IMR-90 (cell line): ENCODE results near the gene ADTRP. TPM values are rescaled to one million over a fixed set of nuclear protein-coding genes. Genes with fewer than 3 reads are reported as not detected.
A peak's percentile ranks its signal among the peaks of the same experiment; 100 is the strongest.

Source experiments
- ATAC-seq: fragments of 200-7000 bp; cut with Tn5 transposase; 2 replicates; pipeline ENCODE4 v1.9.1; 2020; ENCODE audit warnings: low read depth, mild to moderate bottlenecking, moderate library complexity
- BruUV-seq: library from RNA; stranded (reverse); fragments of 400-500 nt; replicated peaks from 2 replicates; lab custom pipeline; 2021; lab: Mats Ljungman, UMichigan
- CTCF ChIA-PET: fragments of 300-600 bp; formaldehyde crosslinking; extraction: SDS; loops from one replicate; lab custom pipeline; 2021; ENCODE audit warnings: antibody characterized with exemption; lab: Yijun Ruan, JAX
- POLR2A ChIA-PET: fragments of 300-600 bp; sonication (Branson Sonifier 250); formaldehyde crosslinking; loops from one replicate; lab custom pipeline; 2022; ENCODE audit warnings: antibody characterized with exemption; ENCODE audit not compliant: unreplicated experiment; lab: Charles Lee
- DNase-seq: peaks from one replicate; pipeline ENCODE4 v3.0.0; 2013
- H2AFZ ChIP-seq: replicated peaks from 2 replicates; pipeline ENCODE3; 2013; ENCODE audit warnings: low read length, mild to moderate bottlenecking; ENCODE audit not compliant: poor library complexity
- H2AK5ac ChIP-seq: 2 replicates; pipeline ENCODE4 v1.6.1; 2013; ENCODE audit warnings: low read depth, low read length, inconsistent platforms
- H2AK9ac ChIP-seq: replicated peaks from 2 replicates; pipeline ENCODE3; 2013; ENCODE audit warnings: mild to moderate bottlenecking, low read depth, low read length, moderate library complexity; ENCODE audit not compliant: poor library complexity
- H2BK120ac ChIP-seq: 2 replicates; pipeline ENCODE4 v1.6.1; 2013; ENCODE audit warnings: low read depth, low read length, inconsistent platforms
- H2BK15ac ChIP-seq: 3 replicates; pipeline ENCODE4 v1.6.1; 2013; ENCODE audit warnings: low read depth, low read length, inconsistent platforms
- H2BK20ac ChIP-seq: 2 replicates; pipeline ENCODE4 v1.6.1; 2013; ENCODE audit warnings: low read depth, mild to moderate bottlenecking, inconsistent platforms, low read length, moderate library complexity
- H2BK5ac ChIP-seq: 2 replicates; pipeline ENCODE4 v1.6.1; 2013; ENCODE audit warnings: mild to moderate bottlenecking, low read depth, low read length, inconsistent platforms; ENCODE audit not compliant: poor library complexity, severe bottlenecking
- H3K14ac ChIP-seq: replicated peaks from 2 replicates; pipeline ENCODE4 v1.6.1; 2013; ENCODE audit warnings: low read depth, low read length, inconsistent platforms
- H3K18ac ChIP-seq: 2 replicates; pipeline ENCODE4 v1.6.1; 2013; ENCODE audit warnings: low read depth, low read length, control low read depth
- H3K23ac ChIP-seq: 2 replicates; pipeline ENCODE4 v1.6.1; 2013; ENCODE audit warnings: low read depth, low read length, inconsistent platforms
- H3K27ac ChIP-seq: 2 replicates; pipeline ENCODE4 v1.5.1; 2013; ENCODE audit warnings: mild to moderate bottlenecking, control low read depth, low read length; ENCODE audit not compliant: insufficient read depth
- H3K27me3 ChIP-seq: 2 replicates; pipeline ENCODE4 v1.6.1; 2013; ENCODE audit warnings: low read length; ENCODE audit not compliant: control insufficient read depth, insufficient read depth
- H3K36me3 ChIP-seq: 2 replicates; pipeline ENCODE4 v1.6.1; 2013; ENCODE audit warnings: low read length, mixed read lengths; ENCODE audit not compliant: control insufficient read depth, insufficient read depth
- H3K4ac ChIP-seq: 2 replicates; pipeline ENCODE4 v1.6.1; 2013; ENCODE audit warnings: low read depth, low read length, inconsistent platforms
- H3K4me1 ChIP-seq: 2 replicates; pipeline ENCODE4 v1.6.1; 2013; ENCODE audit warnings: low read length, mixed read lengths; ENCODE audit not compliant: control insufficient read depth, insufficient read depth
- H3K4me2 ChIP-seq: 2 replicates; pipeline ENCODE4 v1.6.1; 2013; ENCODE audit warnings: low read depth, mild to moderate bottlenecking, control low read depth, low read length, moderate library complexity
- H3K4me3 ChIP-seq: 2 replicates; pipeline ENCODE4 v1.5.1; 2013; ENCODE audit warnings: low read depth, mild to moderate bottlenecking, control low read depth, low read length, moderate library complexity; ENCODE audit not compliant: insufficient read depth
- H3K56ac ChIP-seq: 2 replicates; pipeline ENCODE4 v1.6.1; 2013; ENCODE audit warnings: low read length, inconsistent platforms; ENCODE audit not compliant: insufficient read depth; ENCODE audit errors: extremely low read depth
- H3K79me1 ChIP-seq, 2 experiments: 2 replicates each; pipeline ENCODE4 v1.6.1; 2013; ENCODE audit warnings: low read length in 2 of 2, inconsistent platforms in 1 of 2, low read depth in 1 of 2
- H3K9ac ChIP-seq: 2 replicates; pipeline ENCODE4 v1.6.1; 2013; ENCODE audit warnings: low read depth, low read length, control low read depth
- H3K9me1 ChIP-seq: 2 replicates; pipeline ENCODE4 v1.6.1; 2013; ENCODE audit warnings: low read length, inconsistent platforms; ENCODE audit not compliant: insufficient read depth
- H3K9me3 ChIP-seq: 2 replicates; pipeline ENCODE4 v1.6.1; 2013; ENCODE audit warnings: low read length; ENCODE audit not compliant: control insufficient read depth, insufficient read depth
- H4K20me1 ChIP-seq: 2 replicates; pipeline ENCODE4 v1.6.1; 2013; ENCODE audit warnings: low read length, inconsistent platforms; ENCODE audit not compliant: insufficient read depth
- H4K5ac ChIP-seq: 2 replicates; pipeline ENCODE4 v1.6.1; 2013; ENCODE audit warnings: mild to moderate bottlenecking, low read depth, low read length, control low read depth
- H4K8ac ChIP-seq, 2 experiments: 2 replicates each; pipeline ENCODE4 v1.6.1; 2013; ENCODE audit warnings: low read depth in 2 of 2, low read length in 2 of 2, control low read depth in 1 of 2, inconsistent platforms in 1 of 2
- H4K91ac ChIP-seq: 2 replicates; pipeline ENCODE4 v1.6.1; 2013; ENCODE audit warnings: low read depth, low read length, inconsistent platforms; ENCODE audit not compliant: insufficient read depth
- BHLHE40 ChIP-seq: fragments of 150-350 bp; IDR thresholded peaks from 2 replicates; pipeline ENCODE4 v1.6.1; 2016; ENCODE audit warnings: mild to moderate bottlenecking, low read depth, low read length
- CEBPB ChIP-seq: IDR thresholded peaks from 2 replicates; pipeline ENCODE4 v1.6.1; 2012; ENCODE audit warnings: low read depth, low read length, improper control_type of control experiment
- CHD1 ChIP-seq: IDR thresholded peaks from 2 replicates; pipeline ENCODE4 v1.6.1; 2012; ENCODE audit warnings: low read depth, low read length, improper control_type of control experiment
- FOS ChIP-seq: fragments of 150-350 bp; IDR thresholded peaks from 2 replicates; pipeline ENCODE4 v1.6.1; 2016; ENCODE audit warnings: low read depth, low read length
- MAFK ChIP-seq: IDR thresholded peaks from 2 replicates; pipeline ENCODE4 v1.6.1; 2012; ENCODE audit warnings: low read depth, low read length, improper control_type of control experiment
- MAZ ChIP-seq: IDR thresholded peaks from 2 replicates; pipeline ENCODE4 v1.6.1; 2012; ENCODE audit warnings: low read depth, mild to moderate bottlenecking, low read length, improper control_type of control experiment, moderate library complexity, borderline replicate concordance
- MXI1 ChIP-seq: IDR thresholded peaks from 2 replicates; pipeline ENCODE4 v1.6.1; 2012; ENCODE audit warnings: low read depth, mild to moderate bottlenecking, low read length, moderate library complexity, borderline replicate concordance
- RCOR1 ChIP-seq: IDR thresholded peaks from 2 replicates; pipeline ENCODE4 v1.6.1; 2012; ENCODE audit warnings: mild to moderate bottlenecking, low read length, improper control_type of control experiment; ENCODE audit not compliant: insufficient replicate concordance
- SMC3 ChIP-seq: fragments of 150-350 bp; IDR thresholded peaks from 2 replicates; pipeline ENCODE4 v1.6.1; 2016; ENCODE audit warnings: low read depth, mild to moderate bottlenecking, antibody characterized with exemption, low read length, moderate library complexity
- USF2 ChIP-seq: fragments of 150-350 bp; IDR thresholded peaks from 2 replicates; pipeline ENCODE4 v1.6.1; 2017; ENCODE audit warnings: mild to moderate bottlenecking, antibody characterized with exemption, low read length, low read depth
- dilution Hi-C: fragments of 300-500 bp; cut with HindIII; formaldehyde crosslinking; loops from one replicate; pipeline ENCODE4 v1.14.3; 2018; ENCODE audit warnings: low sequenced_read_pairs; ENCODE audit not compliant: unreplicated experiment
- in situ Hi-C: fragments of 300-500 bp; cut with MboI; formaldehyde crosslinking; loops from 3 replicates; pipeline ENCODE4 v1.14.3; 2019; ENCODE audit warnings: low sequenced_read_pairs, inconsistent platforms, mixed read lengths
- intact Hi-C: fragments of 100-400 bp; cut with micrococcal nuclease; formaldehyde crosslinking; loops from 2 replicates; pipeline ENCODE4 v1.10.0; 2022
- polyA plus RNA-seq, 3 experiments: library from polyadenylated mRNA; depleted of rRNA; stranded (reverse); fragments of >200 nt; gene quantifications; 2 replicates each; pipeline ENCODE4 v1.2.3, GENCODE V29; 2012; ENCODE audit warnings: low replicate concordance in 1 of 3
- total RNA-seq: library from RNA; depleted of rRNA; stranded (reverse); fragments of >200 nt; gene quantifications from 2 replicates; pipeline ENCODE4 v1.2.3, GENCODE V29; 2012
- TF ChIP-seq, protein P1 (sequence below): fragments of 150-350 bp; IDR thresholded peaks from 2 replicates; pipeline ENCODE4 v1.6.1; 2016; ENCODE audit warnings: low read depth, mild to moderate bottlenecking, low read length, moderate library complexity, borderline replicate concordance

ADTRP gene
- total and polyA plus RNA-seq, 2 of the 4 experiments (the other 2 are of a cell fraction) = 0.50 to 0.72 TPM

- H2BK20ac ChIP-seq = no peak overlapping the region
- no peaks in the 10 kb centered on the region for H3K9me3 ChIP-seq
- ChIA-PET POLR2A (no interaction called here), CTCF (no interaction called here)
- H3K79me1 ChIP-seq = peaks cover 0 to 4% of the 10 kb centered on the region in 2 experiments; a peak in 1 of 4 replicates
- no peak overlapping the region for H2BK5ac ChIP-seq
- no peak overlapping the region for H3K9ac ChIP-seq
- no peak overlapping the region for H4K8ac ChIP-seq
- no peak overlapping the region for H2AK9ac ChIP-seq
- H4K5ac ChIP-seq = no peak overlapping the region
- dilution Hi-C loops = no loop called here
- no peak overlapping the region for H4K91ac ChIP-seq
- no TSS peak for BruUV-seq
- no peak overlapping the region; the same call in 1 of the 2 replicates for H2AK5ac ChIP-seq
- no peak for ATAC-seq
- intact Hi-C loops = loop anchor here (5.0 kb wide), 1 partner anchor 52 kb away; no protein-coding TSS in a partner anchor
- H3K23ac ChIP-seq = no peak overlapping the region
- H2BK120ac ChIP-seq = no peak overlapping the region
- H3K56ac ChIP-seq = no peak overlapping the region
- no peak overlapping the region for H3K4me2 ChIP-seq
- H3K27me3 ChIP-seq = no peaks in the 10 kb centered on the region
- TF ChIP-seq BHLHE40 = no peak
- no peak for TF ChIP-seq MAZ
- TF ChIP-seq RCOR1 = no peak
- TF ChIP-seq CEBPB = no peak
- no peak for TF ChIP-seq USF2
- no peak for TF ChIP-seq MXI1
- no peak for TF ChIP-seq MAFK
- no peak for TF ChIP-seq CHD1
- TF ChIP-seq SMC3 = no peak
- TF ChIP-seq, protein P1, sequence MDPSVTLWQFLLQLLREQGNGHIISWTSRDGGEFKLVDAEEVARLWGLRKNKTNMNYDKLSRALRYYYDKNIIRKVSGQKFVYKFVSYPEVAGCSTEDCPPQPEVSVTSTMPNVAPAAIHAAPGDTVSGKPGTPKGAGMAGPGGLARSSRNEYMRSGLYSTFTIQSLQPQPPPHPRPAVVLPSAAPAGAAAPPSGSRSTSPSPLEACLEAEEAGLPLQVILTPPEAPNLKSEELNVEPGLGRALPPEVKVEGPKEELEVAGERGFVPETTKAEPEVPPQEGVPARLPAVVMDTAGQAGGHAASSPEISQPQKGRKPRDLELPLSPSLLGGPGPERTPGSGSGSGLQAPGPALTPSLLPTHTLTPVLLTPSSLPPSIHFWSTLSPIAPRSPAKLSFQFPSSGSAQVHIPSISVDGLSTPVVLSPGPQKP = no peak
- no peak for TF ChIP-seq FOS
- H3K36me3 ChIP-seq = no peaks in the 10 kb centered on the region
- peaks cover 28% of the 10 kb centered on the region for H3K4me1 ChIP-seq
- no peak overlapping the region for H2BK15ac ChIP-seq
- H3K27ac ChIP-seq = no peak overlapping the region
- no peaks in the 10 kb centered on the region for H4K20me1 ChIP-seq
- H3K4ac ChIP-seq = peak overlapping the region; percentile 19; the same call in 1 of the 2 replicates
- 0 out of 2 replicates have a peak overlapping the region, but pooled peaks have one; percentile 26 for H3K14ac ChIP-seq
- in situ Hi-C loops = no loop called here
- DNase-seq = no peak
- H3K4me3 ChIP-seq = no peak overlapping the region
- H3K9me1 ChIP-seq = peaks cover 4% of the 10 kb centered on the region; the same call in 1 of the 2 replicates
- no peak overlapping the region for H3K18ac ChIP-seq
- H2AFZ ChIP-seq = no peak overlapping the region
Observed at GRCh38 chr6:11714798-11715285, 63.8 kb downstream of the ADTRP start.
